ENCODE measurements around the gene DNAJB13.

DNA sequence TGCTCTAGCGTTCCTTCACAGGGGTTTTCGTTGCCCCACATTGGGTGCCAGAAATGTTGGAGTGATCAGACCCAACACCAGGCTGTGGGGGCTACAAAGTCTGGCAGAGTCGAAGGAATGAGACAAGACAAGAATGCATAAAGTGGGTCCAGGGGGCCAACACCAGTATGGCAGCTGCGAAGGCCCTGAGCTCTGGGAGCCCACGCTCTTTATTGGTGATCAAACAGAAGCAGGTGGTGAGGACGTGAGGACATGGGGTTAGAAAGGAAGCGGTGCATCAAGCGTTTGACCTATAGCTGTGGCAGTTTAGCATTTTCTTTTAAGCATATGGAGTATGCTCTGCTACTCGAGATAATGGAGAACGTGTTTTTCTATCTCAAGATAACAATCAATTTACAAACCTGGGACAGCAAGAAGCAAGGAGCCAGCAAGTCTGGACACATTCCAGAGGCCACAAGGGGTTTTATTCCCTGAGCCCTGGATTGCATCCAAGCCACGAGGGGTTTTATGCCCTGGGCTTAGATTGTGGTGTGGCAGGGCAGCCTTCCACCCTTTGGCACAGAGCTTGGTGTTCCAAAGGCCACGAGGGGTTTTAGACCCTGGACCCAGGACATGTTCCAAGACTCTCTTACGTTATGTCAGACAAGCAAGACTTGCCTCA is 3.9 kb upstream of the DNAJB13 start:
- TF ChIP-seq ZNF558 (CRISPR knock-in tag; IDR thresholded peaks at IDR 0.05; ENCODE audit: borderline replicate concordance) (no peak), EP300 (IDR thresholded peaks at IDR 0.05; ENCODE audit: low read depth in 2 of 2, low read length in 2 of 2) (no peak), EP300 (CRISPR knock-in tag; IDR thresholded peaks at IDR 0.05; ENCODE audit: borderline replicate concordance) (no peak), JUND (CRISPR knock-in tag; IDR thresholded peaks at IDR 0.05) (no peak), CTCF (CRISPR knock-in tag; IDR thresholded peaks at IDR 0.05) (no peak), GATAD2A (CRISPR knock-in tag; IDR thresholded peaks at IDR 0.05) (no peak), MBD4 (IDR thresholded peaks at IDR 0.05; ENCODE audit: borderline replicate concordance, low read length) (no peak), SETDB1 (CRISPR knock-in tag; IDR thresholded peaks at IDR 0.05; ENCODE audit: borderline replicate concordance) (no peak)

Measured in HepG2 (cell line).